ENCODE measurements around the gene FAM131B. TPM values are rescaled to one million over a fixed set of nuclear protein-coding genes. Genes with fewer than 3 reads are reported as not detected.

The FAM131B gene
- total and polyA plus RNA-seq, 2 of the 8 experiments (the other 6 are each of a cell fraction or from before 2014, with no cell fraction given), result 23.1 to 38.2 TPM

GRCh38 chr7:143351574-143351973 is 10.9 kb downstream of the FAM131B start (continued):
- no peak for TF ChIP-seq NANOG (IDR thresholded peaks at IDR 0.05; ENCODE audit: insufficient read depth, low read depth, low read length, poor library complexity, severe bottlenecking)
- no peak for TF ChIP-seq RFX5 (IDR thresholded peaks at IDR 0.05; ENCODE audit: borderline replicate concordance, low read depth, low read length)
